ENCODE measurements around the gene FRA10AC1. TPM values are rescaled to one million over a fixed set of nuclear protein-coding genes. Genes with fewer than 3 reads are reported as not detected.

The FRA10AC1 gene
- total and polyA plus RNA-seq, 2 of the 4 experiments (the other 2 are of a cell fraction) = 1.6 to 4.9 TPM

- Histone ChIP-seq H3K27ac (ENCODE audit: insufficient read depth, low read length) (peak overlapping the region; percentile 69), H4K8ac (ENCODE audit: low read depth in 2 of 2, low read length in 2 of 2) (peak overlapping the region; percentile 90 to 93), H2AFZ (replicated peaks; ENCODE audit: low read length, poor library complexity) (peak overlapping the region; percentile 94), H3K56ac (ENCODE audit: extremely low read depth, insufficient read depth, low read length) (peak overlapping the region; percentile 84), H3K4me1 (ENCODE audit: control insufficient read depth, insufficient read depth, low read length) (no peaks in the 10 kb centered on the region), H2BK20ac (ENCODE audit: low read depth, low read length) (no peak overlapping the region), H2AK5ac (ENCODE audit: low read depth, low read length) (no peak overlapping the region), H3K14ac (replicated peaks; ENCODE audit: low read depth, low read length) (peak overlapping the region; percentile 77), H2AK9ac (replicated peaks; ENCODE audit: low read depth, low read length, poor library complexity) (no peak overlapping the region), H3K18ac (ENCODE audit: low read depth, low read length) (peak overlapping the region; percentile 55), H3K9ac (ENCODE audit: low read depth, low read length) (peak overlapping the region; percentile 82), H3K9me3 (ENCODE audit: control insufficient read depth, insufficient read depth, low read length) (no peaks in the 10 kb centered on the region), H3K23ac (ENCODE audit: low read depth, low read length) (peak overlapping the region; percentile 55), H4K91ac (ENCODE audit: insufficient read depth, low read depth, low read length) (peak overlapping the region; percentile 34; the same call in 1 of the 2 replicates), H3K27me3 (ENCODE audit: control insufficient read depth, insufficient read depth, low read length) (peaks cover 5% of the 10 kb centered on the region; the same call in 1 of the 2 replicates), H3K4me2 (ENCODE audit: low read depth, low read length) (peak overlapping the region; percentile 97), H4K20me1 (ENCODE audit: insufficient read depth, low read length) (no peaks in the 10 kb centered on the region), H3K36me3 (ENCODE audit: control insufficient read depth, insufficient read depth, low read length) (peaks cover 4% of the 10 kb centered on the region), H2BK120ac (ENCODE audit: low read depth, low read length) (peak overlapping the region; percentile 52; the same call in 1 of the 2 replicates), H2BK15ac (ENCODE audit: low read depth, low read length) (no peak overlapping the region), H4K5ac (ENCODE audit: low read depth, low read length) (peak overlapping the region; percentile 87), H3K4ac (ENCODE audit: low read depth, low read length) (peak overlapping the region; percentile 60), H3K4me3 (ENCODE audit: insufficient read depth, low read depth, low read length) (peak overlapping the region; percentile 91), H3K9me1 (ENCODE audit: insufficient read depth, low read length) (no peaks in the 10 kb centered on the region), H3K79me1 (ENCODE audit: low read depth in 1 of 2, low read length in 2 of 2) (peaks cover 12 to 19% of the 10 kb centered on the region in 2 experiments), H2BK5ac (ENCODE audit: low read depth, low read length, poor library complexity, severe bottlenecking) (peak overlapping the region; percentile 62)
- ATAC-seq (ENCODE audit: low read depth) (0 out of 2 replicates have a peak, but pooled peaks have one; percentile 8), DNase-seq (peak; percentile 2)
- CTCF ChIA-PET = interaction anchor here (0.6 to 1.0 kb wide), 2 partner anchors 27 to 115 kb away, joined by 3 read pairs; no protein-coding TSS in a partner anchor
- intact Hi-C loops (cut with micrococcal nuclease) = loop anchor here (10.0 kb wide), 1 partner anchor 632 kb away; no protein-coding TSS in a partner anchor
- WGBS, 2 experiments (ENCODE audit: extremely low coverage in 2 of 2, insufficient read length in 1 of 2) = 3% methylated on average over 5 of the region's 12 CpGs; no CpG with 5 or more reads in 1 of the 2 experiments
- dilution Hi-C loops (cut with HindIII; ENCODE audit: low sequenced_read_pairs, unreplicated experiment) = no loop called here
- in situ Hi-C loops (cut with MboI; ENCODE audit: low sequenced_read_pairs) = no loop called here
- TF ChIP-seq NFE2L2 (IDR thresholded peaks at IDR 0.05; ENCODE audit: low read depth, low read length) = no peak
- no peak for TF ChIP-seq RAD21 (IDR thresholded peaks at IDR 0.05; ENCODE audit: low read length)
- TF ChIP-seq, protein P1, sequence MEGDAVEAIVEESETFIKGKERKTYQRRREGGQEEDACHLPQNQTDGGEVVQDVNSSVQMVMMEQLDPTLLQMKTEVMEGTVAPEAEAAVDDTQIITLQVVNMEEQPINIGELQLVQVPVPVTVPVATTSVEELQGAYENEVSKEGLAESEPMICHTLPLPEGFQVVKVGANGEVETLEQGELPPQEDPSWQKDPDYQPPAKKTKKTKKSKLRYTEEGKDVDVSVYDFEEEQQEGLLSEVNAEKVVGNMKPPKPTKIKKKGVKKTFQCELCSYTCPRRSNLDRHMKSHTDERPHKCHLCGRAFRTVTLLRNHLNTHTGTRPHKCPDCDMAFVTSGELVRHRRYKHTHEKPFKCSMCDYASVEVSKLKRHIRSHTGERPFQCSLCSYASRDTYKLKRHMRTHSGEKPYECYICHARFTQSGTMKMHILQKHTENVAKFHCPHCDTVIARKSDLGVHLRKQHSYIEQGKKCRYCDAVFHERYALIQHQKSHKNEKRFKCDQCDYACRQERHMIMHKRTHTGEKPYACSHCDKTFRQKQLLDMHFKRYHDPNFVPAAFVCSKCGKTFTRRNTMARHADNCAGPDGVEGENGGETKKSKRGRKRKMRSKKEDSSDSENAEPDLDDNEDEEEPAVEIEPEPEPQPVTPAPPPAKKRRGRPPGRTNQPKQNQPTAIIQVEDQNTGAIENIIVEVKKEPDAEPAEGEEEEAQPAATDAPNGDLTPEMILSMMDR (conservative IDR thresholded peaks at IDR 0.05; ENCODE audit: low read depth, low read length) = no peak
- TF ChIP-seq SMC3 (IDR thresholded peaks at IDR 0.05; ENCODE audit: low read depth, low read length) = no peak
- no peak for TF ChIP-seq MAFK (IDR thresholded peaks at IDR 0.05; ENCODE audit: low read depth, low read length)
- no peak for TF ChIP-seq FOS (IDR thresholded peaks at IDR 0.05; ENCODE audit: low read depth, low read length)
- no peak for TF ChIP-seq MXI1 (IDR thresholded peaks at IDR 0.05; ENCODE audit: borderline replicate concordance, low read depth, low read length)
- TF ChIP-seq BHLHE40 (IDR thresholded peaks at IDR 0.05; ENCODE audit: low read depth, low read length) = no peak
- TF ChIP-seq RFX5 (IDR thresholded peaks at IDR 0.05; ENCODE audit: low read depth, low read length) = no peak
- TF ChIP-seq RCOR1 (IDR thresholded peaks at IDR 0.05; ENCODE audit: insufficient replicate concordance, low read length) = no peak
- TF ChIP-seq MAZ (IDR thresholded peaks at IDR 0.05; ENCODE audit: borderline replicate concordance, low read depth, low read length) = no peak
- no peak for TF ChIP-seq CHD1 (IDR thresholded peaks at IDR 0.05; ENCODE audit: low read depth, low read length)
- no peak for TF ChIP-seq CEBPB (IDR thresholded peaks at IDR 0.05; ENCODE audit: low read depth, low read length)
- TF ChIP-seq, protein P2, sequence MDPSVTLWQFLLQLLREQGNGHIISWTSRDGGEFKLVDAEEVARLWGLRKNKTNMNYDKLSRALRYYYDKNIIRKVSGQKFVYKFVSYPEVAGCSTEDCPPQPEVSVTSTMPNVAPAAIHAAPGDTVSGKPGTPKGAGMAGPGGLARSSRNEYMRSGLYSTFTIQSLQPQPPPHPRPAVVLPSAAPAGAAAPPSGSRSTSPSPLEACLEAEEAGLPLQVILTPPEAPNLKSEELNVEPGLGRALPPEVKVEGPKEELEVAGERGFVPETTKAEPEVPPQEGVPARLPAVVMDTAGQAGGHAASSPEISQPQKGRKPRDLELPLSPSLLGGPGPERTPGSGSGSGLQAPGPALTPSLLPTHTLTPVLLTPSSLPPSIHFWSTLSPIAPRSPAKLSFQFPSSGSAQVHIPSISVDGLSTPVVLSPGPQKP (IDR thresholded peaks at IDR 0.05; ENCODE audit: borderline replicate concordance, low read depth, low read length) = no peak
- no peak for TF ChIP-seq POLR2A (IDR thresholded peaks at IDR 0.05; ENCODE audit: low read depth, low read length)
- TF ChIP-seq, protein P3, sequence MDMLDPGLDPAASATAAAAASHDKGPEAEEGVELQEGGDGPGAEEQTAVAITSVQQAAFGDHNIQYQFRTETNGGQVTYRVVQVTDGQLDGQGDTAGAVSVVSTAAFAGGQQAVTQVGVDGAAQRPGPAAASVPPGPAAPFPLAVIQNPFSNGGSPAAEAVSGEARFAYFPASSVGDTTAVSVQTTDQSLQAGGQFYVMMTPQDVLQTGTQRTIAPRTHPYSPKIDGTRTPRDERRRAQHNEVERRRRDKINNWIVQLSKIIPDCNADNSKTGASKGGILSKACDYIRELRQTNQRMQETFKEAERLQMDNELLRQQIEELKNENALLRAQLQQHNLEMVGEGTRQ (IDR thresholded peaks at IDR 0.05; ENCODE audit: low read depth, low read length) = no peak
- POLR2A ChIA-PET (ENCODE audit: unreplicated experiment) = interaction anchor here (0.6 kb wide), 1 partner anchor 676 kb away, joined by 3 read pairs; no protein-coding TSS in a partner anchor
- no TSS peak for BruUV-seq (replicated peaks)
Observed at GRCh38 chr10:93703066-93703465, 674 bp upstream of the FRA10AC1 start.
